ENCODE data around the gene MCC.

GRCh38 chr5:113132564-113132963 lies 355.7 kb downstream of the MCC start:
- TF ChIP-seq CTCF (IDR thresholded peaks at IDR 0.05) (no peak), POLR2A (IDR thresholded peaks at IDR 0.05) (no peak)

Measured in upper lobe of left lung (tissue), 4 donors.